SK-N-MC (cell line): ENCODE data around the gene RAP1GAP.

Experiments used
- EZH2 ChIP-seq: fragments of 200-600 bp; sonication (generic); IDR thresholded peaks from one replicate; pipeline ENCODE4 v1.6.1; 2017; ENCODE audit warnings: antibody characterized with exemption
- POLR2AphosphoS5 ChIP-seq: IDR thresholded peaks from 2 replicates; pipeline ENCODE4 v1.6.1; 2012; ENCODE audit warnings: mild to moderate bottlenecking, low read depth, low read length, borderline replicate concordance

DNA sequence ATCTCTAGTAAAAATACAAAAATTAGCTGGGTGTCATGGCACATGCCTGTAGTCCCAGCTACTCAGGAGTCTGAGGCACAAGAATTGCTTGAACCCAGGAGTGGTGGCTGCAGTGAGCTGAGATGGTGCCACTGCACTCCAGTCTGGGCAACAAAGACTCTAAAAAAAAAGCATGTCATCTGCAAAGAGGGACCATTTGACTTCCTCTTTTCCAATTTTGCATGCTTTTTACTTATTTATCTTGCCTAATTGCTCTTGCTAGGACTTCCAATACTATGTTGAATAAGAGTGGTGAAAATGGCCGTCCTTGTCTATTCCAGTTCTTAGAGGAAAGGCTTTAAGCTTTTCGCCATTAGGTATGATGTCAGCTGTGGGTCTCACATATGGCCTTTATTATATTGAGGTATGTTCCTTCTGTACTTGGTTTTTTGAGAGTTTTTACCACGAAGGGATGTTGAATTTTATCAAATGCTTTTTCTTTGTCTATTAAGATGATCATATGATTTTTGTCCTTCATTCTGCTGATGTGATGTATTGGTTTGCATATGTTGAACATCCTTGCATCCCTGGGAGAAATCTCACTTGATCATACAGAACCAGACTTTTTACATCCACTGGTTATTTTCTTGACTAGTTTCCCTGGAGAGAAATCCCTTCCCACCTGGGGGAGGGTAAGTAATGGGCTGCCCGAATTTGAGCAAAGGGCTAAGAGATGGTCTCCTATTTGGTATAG, 17.0 kb upstream of the RAP1GAP start:
- TF ChIP-seq POLR2AphosphoS5 (no peak), EZH2 (no peak)
